Thyroid gland (tissue), 4 donors: ENCODE data around the gene APBB2.

Experiments
- CTCF ChIP-seq, 6 experiments: fragments of 200-600 bp in 3 of 6; fragments of 450-650 bp in 3 of 6; sonication (generic) in 3 of 6; IDR thresholded peaks; one replicate each; pipeline ENCODE4 v1.5.1; 2016 to 2019; ENCODE audit warnings: antibody characterized with exemption in 6 of 6, mild to moderate bottlenecking in 2 of 6, inconsistent platforms in 1 of 6, moderate library complexity in 1 of 6
- POLR2A ChIP-seq, 2 donors: fragments of 450-650 bp; IDR thresholded peaks; one replicate each; pipeline ENCODE4 v1.6.1; 2017; ENCODE audit warnings: antibody characterized with exemption in 2 of 2, mild to moderate bottlenecking in 2 of 2, moderate library complexity in 1 of 2

GRCh38 chr4:41257257-41257901 lies 43.0 kb upstream of the APBB2 start:
- TF ChIP-seq POLR2A (IDR thresholded peaks at IDR 0.05) (peak in 1 of 2 donors; percentile 11), CTCF (IDR thresholded peaks at IDR 0.05) (no peak)
